NCI-H1048 (cell line): Measurements from ENCODE around the gene MRPS9.

Experiments used
- DNase-seq: peaks from one replicate; lab custom pipeline; 2025; lab: John Stamatoyannopoulos, UW

The MRPS9 gene

GRCh38 chr2:105078906-105079495 lies 41.1 kb downstream of the MRPS9 start:
- no peak for DNase-seq

GRCh38 chr2:105080461-105080860 lies 42.6 kb downstream of the MRPS9 start:
- DNase-seq, result no peak

GRCh38 chr2:105081006-105081601 lies 43.2 kb downstream of the MRPS9 start:
- DNase-seq, result no peak

DNA sequence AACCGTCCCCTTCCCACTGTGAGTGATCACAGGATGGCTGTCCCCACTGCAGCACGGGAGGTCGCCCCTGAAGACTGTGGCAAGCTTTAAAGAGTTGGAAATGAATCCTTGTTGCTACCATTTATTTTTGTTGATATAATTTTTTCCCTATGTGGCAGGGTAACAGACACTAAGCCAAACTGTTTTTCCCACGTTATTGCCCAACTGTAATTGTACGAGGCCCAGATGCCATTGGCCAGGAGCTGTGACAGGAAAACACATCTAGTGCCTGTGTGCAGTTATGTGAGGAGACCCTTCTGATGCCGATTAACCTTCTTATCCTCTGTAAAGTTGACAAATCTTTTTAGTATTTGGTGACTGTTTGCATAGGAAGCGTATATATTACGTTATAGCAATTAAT lies 44.2 kb downstream of the MRPS9 start:
- DNase-seq, result no peak

- no peak for DNase-seq
These were observed 47.7 kb downstream of the MRPS9 start for GRCh38 chr2:105085525-105085924.

- no peak for DNase-seq
These were observed 49.4 kb downstream of the MRPS9 start for GRCh38 chr2:105087273-105087672.

DNA sequence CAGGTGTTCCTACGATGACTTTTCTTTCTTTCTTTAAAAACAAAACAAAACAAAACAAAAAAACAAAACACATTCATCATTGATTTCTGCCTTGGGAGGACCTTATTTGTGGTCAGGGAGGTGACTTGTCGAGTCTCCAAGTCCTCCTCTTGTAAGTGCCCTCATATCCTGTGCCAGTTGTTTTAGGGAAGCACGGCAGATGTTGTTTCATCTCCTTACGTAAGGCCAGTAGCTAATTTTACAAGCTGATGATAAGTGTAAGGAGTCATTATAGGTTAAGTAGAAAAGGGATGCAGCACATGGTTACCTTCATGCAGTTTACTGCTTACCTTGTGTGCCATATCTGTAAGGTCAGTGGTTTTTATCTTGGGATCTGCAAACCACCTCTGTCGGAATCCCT lies 52.2 kb downstream of the MRPS9 start:
- no peak for DNase-seq

DNA sequence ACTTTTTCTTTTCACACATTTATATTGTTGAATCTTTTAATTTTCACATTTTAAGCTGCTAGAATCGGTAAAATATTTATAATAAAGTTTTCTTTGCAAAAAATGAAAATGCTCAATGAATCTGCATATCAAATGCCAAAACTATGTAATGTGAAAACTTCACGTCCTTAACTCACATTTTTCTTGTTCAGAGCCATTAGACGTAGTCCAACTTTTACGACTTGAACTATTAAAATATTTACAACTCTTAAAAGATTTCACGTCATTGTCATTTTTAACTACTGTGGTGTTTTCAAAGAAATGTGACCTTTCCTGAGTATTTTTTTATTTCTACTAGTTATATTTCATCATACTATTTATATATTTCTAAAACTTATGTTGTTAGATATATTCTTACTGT lies 54.9 kb downstream of the MRPS9 start:
- DNase-seq, result no peak

- no peak for DNase-seq
These were observed 61.3 kb downstream of the MRPS9 start for GRCh38 chr2:105099153-105099552.

- no peak for DNase-seq
These were observed 62.4 kb downstream of the MRPS9 start for GRCh38 chr2:105100046-105100840.

GRCh38 chr2:105102001-105102400 lies 64.1 kb downstream of the MRPS9 start:
- DNase-seq, result no peak

DNA sequence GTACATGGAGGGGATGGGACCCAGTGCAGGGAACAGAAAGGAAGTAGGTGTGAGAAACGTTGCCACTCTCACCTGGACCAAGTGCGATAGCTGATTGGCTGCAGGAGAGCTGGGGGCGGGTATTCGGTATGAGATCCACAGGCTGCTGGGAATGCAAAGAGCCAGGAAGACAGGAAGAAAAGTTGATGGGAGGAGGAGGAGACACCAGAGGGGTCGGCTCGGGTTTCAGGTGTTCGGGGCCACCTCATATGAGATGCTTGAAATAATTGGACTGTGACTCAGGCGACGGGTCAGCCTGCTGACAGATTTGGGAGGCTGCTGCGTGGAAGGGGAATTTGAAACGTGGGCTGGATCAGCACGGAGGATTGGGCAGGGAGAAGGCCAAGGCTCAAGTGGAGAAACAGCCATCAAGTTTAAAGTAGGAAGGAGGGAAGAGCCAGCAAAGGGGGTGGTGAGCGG lies 65.1 kb downstream of the MRPS9 start:
- no peak for DNase-seq

- DNase-seq, result no peak
These were observed 65.6 kb downstream of the MRPS9 start for GRCh38 chr2:105103481-105103880.

DNA sequence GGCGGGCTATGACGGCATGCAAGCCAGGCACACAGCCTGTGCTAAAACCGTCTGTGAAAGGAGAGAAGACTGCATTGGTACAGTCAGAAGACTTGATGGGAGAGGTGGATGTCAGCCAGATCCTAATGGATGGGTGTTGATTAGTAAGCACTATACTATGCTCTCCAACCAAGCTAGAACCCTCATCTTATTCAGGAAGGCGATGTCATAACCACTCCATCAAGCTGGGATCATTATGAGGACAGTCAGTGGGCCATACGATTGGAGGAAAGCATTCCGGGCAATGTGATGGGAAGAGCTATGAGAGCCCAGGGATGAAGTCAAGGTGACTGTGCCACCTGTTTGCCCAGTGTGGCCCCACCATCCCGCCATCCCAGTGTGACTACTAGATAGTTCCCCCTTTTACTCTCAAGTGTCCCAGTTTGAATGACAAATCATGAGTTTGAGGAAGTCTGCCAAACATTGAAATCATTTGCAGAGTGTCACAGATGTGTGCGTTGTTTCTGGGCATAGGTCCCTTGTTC lies 66.4 kb downstream of the MRPS9 start:
- no peak for DNase-seq

DNA sequence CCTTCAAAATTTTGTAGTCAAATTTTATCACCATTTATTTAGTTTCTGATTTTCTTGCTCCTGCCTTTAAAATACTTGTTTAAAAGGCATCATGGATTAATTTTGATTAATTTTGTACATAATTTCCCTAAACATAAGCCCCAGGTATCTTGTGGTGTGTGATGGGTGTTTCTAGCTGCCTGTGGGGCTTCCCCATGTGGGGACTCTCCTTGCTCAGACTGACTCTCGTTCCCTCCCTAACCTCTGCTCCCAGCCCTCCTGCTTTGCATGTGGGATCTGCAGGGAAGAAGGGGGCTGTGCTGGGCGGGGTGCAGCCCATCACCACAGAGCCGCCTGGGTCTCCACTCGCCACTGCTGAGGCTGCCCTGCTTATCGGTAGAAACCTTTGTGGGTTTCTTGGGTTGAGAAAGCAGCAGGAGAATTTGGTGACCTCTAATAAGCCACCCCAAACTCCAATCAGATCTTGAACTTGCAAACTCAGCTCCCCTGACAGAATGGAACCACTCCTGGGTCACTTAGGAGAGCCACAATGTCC lies 72.5 kb downstream of the MRPS9 start:
- no peak for DNase-seq

- DNase-seq, result no peak
These were observed 73.7 kb downstream of the MRPS9 start for GRCh38 chr2:105111365-105112150.

- DNase-seq, result no peak
These were observed 74.5 kb downstream of the MRPS9 start for GRCh38 chr2:105112345-105112744.

DNA sequence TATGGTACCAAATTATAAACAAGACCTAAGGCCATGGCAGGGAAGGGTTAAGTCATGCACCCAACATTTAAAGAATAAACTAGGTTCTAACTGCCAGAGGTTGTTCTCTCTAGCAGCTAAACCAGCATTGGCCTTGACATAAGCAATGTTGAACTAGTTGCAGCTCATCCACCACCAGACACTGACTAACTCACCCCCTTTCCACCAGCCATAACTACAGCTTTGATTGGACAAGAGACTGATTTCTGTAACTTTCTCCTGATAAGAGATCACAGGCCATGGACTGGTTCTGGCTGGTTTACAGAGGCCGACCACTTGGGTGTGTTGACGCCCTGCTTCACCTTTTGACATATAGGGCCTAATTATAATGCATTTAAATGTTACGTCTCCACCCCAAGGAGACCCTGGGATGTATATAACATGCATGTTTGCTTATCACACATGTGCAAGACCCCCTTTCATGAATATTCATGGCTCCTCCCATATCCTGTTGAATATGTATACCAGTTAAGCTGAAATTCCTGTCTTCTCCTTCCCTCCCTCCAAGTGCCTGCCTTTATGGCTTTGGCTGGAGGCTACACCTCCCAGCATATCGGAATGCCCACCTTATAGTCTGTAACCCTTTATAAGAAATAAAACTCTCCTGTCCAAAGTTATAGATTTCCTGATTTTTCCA lies 75.9 kb downstream of the MRPS9 start:
- no peak for DNase-seq

GRCh38 chr2:105114551-105114950 lies 76.7 kb downstream of the MRPS9 start:
- DNase-seq, result no peak

DNA sequence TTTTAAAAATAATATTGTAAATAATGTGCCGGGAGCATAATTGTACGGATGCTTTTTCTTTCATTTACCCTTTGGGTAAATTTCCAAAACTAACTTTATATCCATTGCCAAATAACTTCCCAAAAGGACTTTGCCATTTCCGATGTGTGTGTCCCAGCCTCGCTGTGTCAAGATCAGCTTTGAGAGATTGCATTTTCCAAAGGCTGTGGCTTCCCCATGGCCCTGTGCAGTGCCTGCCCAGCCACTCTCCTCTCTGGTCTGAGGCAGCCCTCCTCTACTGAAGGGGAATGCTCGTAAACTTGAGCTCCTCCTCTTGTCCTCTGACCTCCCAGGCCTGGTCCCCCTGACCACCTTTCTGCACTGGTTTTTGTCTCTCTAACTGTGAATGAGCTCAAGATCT lies 78.5 kb downstream of the MRPS9 start:
- DNase-seq, result no peak

DNA sequence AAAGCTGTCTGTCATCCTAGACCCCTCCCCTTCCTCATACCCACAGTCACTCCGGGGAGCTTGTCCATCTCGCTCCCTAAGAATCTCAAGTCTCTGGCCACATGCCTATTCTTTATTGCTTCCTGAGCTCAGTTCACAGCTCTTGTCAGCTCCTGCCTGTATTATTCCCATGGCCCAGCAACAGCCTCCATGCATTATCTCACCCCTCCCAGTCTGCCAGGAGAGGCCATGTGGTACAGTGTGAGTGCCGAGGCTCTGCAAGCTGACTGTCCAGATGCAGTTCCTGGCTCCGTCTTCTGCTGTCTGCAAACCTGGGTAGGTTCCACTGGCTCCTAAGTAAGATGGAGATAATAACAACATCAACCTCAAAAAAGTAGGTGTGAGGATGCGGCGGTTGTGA lies 79.7 kb downstream of the MRPS9 start:
- DNase-seq, result no peak
